RWPE1 (cell line): ENCODE data around the gene SPHK2.
"Not testable (repeated sequence)": the region's sequence is repeated elsewhere in the genome, so short reads cannot be mapped to it uniquely, and the experiment has no call there.

Experiments used
- CTCF ChIA-PET: fragments of 350-600 bp; sonication (Branson Sonifier 250); formaldehyde crosslinking; extraction: SDS; loops from one replicate; lab custom pipeline; 2021; lab: Yijun Ruan, JAX
- POLR2A ChIA-PET: fragments of 400-600 bp; formaldehyde crosslinking; extraction: SDS; loops from one replicate; lab custom pipeline; 2020; ENCODE audit warnings: antibody characterized with exemption; ENCODE audit not compliant: low non-redundant PET; lab: Yijun Ruan, JAX
- DNase-seq: peaks from one replicate; pipeline ENCODE4 v3.0.0; 2012; ENCODE audit warnings: low spot score
- H3K27ac ChIP-seq: fragments of 450-650 bp; 2 replicates; pipeline ENCODE4 v1.5.1; 2017
- CTCF ChIP-seq: fragments of 450-650 bp; conservative IDR thresholded peaks from 2 replicates; pipeline ENCODE4 v1.5.1; 2017; ENCODE audit warnings: low read depth, mild to moderate bottlenecking

The SPHK2 gene

GRCh38 chr19:48618916-48619691, at the start of gene SPHK2, which contains the start of gene RPL18:
SPHK2 (plus strand) TSS chr19:48619506; CDS start chr19:48620515, 1,009 bp downstream.
RPL18 (minus strand) TSS chr19:48619178; CDS start chr19:48619143, 35 bp downstream.
- ChIA-PET POLR2A (interaction anchor here (0.6 to 1.3 kb wide), 8 partner anchors 9 to 241 kb away, joined by 3 to 7 read pairs (median 3); no protein-coding TSS in a partner anchor), CTCF (interaction anchor here (0.6 kb wide), 1 partner anchor 151 kb away, joined by 3 read pairs; no protein-coding TSS in a partner anchor)
- H3K27ac ChIP-seq: peak within 1 kb of the TSS; percentile 92
- peak; percentile 97 for DNase-seq
- no peak for TF ChIP-seq CTCF

- TF ChIP-seq CTCF: no peak
- H3K27ac ChIP-seq: 0 out of 2 replicates have a peak overlapping the region, but pooled peaks have one; percentile 5
- ChIA-PET POLR2A (no interaction called here), CTCF (no interaction called here)
- DNase-seq: no peak
Measured at GRCh38 chr19:48569814-48570213, 49.5 kb upstream of the SPHK2 start.

- no peak for TF ChIP-seq CTCF
- H3K27ac ChIP-seq: peak overlapping the region; percentile 46; the same call in 1 of the 2 replicates
- ChIA-PET POLR2A (interaction anchor here (0.6 kb wide), 1 partner anchor 64 kb away, joined by 3 read pairs; no protein-coding TSS in a partner anchor), CTCF (interaction anchor here (1.1 kb wide), 1 partner anchor 17 kb away, joined by 3 read pairs; no protein-coding TSS in a partner anchor)
- no peak for DNase-seq
Measured at GRCh38 chr19:48571378-48572162, 47.7 kb upstream of the SPHK2 start.

GRCh38 chr19:48573163-48573505, 46.2 kb upstream of the SPHK2 start:
- CTCF ChIA-PET: interaction anchor here (0.6 to 0.7 kb wide), 2 partner anchors 29 to 70 kb away, joined by 5 read pairs; no protein-coding TSS in a partner anchor
- POLR2A ChIA-PET: no interaction called here

GRCh38 chr19:48575931-48576622, 43.2 kb upstream of the SPHK2 start:
- ChIA-PET CTCF (no interaction called here), POLR2A (no interaction called here)
- H3K27ac ChIP-seq: no peak overlapping the region
- no peak for TF ChIP-seq CTCF
- no peak for DNase-seq

More at GRCh38 chr19:48573163-48573505, 46.2 kb upstream of the SPHK2 start:
- DNase-seq: no peak
- peak overlapping the region; percentile 46 for H3K27ac ChIP-seq
- no peak for TF ChIP-seq CTCF

- POLR2A ChIA-PET, H3K27ac ChIP-seq, DNase-seq: not testable (repeated sequence)
- CTCF ChIA-PET: interaction anchor here (0.6 kb wide), 1 partner anchor 271 kb away, joined by 3 read pairs; no protein-coding TSS in a partner anchor
Measured at GRCh38 chr19:48577908-48578307, 41.4 kb upstream of the SPHK2 start.
